IPS DF 6.9 (cell line): ENCODE results near the gene FIBCD1.

Source experiments
- DNase-seq: peaks from one replicate; pipeline ENCODE4 v3.0.0-alpha.2; 2013; ENCODE audit warnings: low read depth, low spot score
- H3K27ac ChIP-seq: one replicate; pipeline ENCODE4 v1.5.1; 2013; ENCODE audit warnings: low read length, control low read depth
- H3K27me3 ChIP-seq: 2 replicates; pipeline ENCODE4 v1.6.1; 2013; ENCODE audit warnings: mild to moderate bottlenecking, low read length; ENCODE audit not compliant: control insufficient read depth, insufficient read depth
- H3K36me3 ChIP-seq: 2 replicates; pipeline ENCODE4 v1.6.1; 2013; ENCODE audit warnings: low read length; ENCODE audit not compliant: control insufficient read depth, insufficient read depth
- H3K4me1 ChIP-seq: 2 replicates; pipeline ENCODE4 v1.6.1; 2013; ENCODE audit warnings: low read length; ENCODE audit not compliant: control insufficient read depth, insufficient read depth
- H3K4me3 ChIP-seq: 2 replicates; pipeline ENCODE4 v1.5.1; 2013; ENCODE audit warnings: mild to moderate bottlenecking, low read length
- H3K9me3 ChIP-seq: 2 replicates; pipeline ENCODE4 v1.6.1; 2013; ENCODE audit warnings: low read length, inconsistent platforms; ENCODE audit not compliant: control insufficient read depth, insufficient read depth
- WGBS: extraction: QIAGEN DNeasy Blood & Tissue Kit; methylation state at CpG from one replicate; pipeline ENCODE4 v1.1.7; 2013; ENCODE audit warnings: mixed read lengths, missing lambda C conversion rate; ENCODE audit not compliant: insufficient read length, insufficient coverage; 5-methylcytosine and 5-hydroxymethylcytosine counted together

Gene FIBCD1

DNA sequence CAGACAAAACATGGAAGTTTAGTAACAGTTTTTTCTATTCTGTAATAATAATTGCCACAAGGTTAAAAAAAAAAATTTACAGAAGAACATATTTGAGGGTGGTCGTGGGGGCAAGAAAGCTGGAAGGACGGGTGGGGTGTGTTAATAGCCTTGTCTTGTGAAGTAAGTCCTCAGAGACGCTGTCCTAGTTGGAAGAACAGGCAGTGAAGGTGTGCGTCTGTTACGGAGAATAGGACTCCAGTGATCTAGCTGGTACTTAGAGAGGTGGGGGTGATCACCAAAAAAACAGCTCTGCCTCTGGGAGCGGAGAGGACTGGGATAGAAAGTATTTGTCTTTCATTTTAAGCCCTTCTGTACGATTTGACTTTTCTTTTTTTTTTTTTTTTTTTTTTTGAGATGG, 86.2 kb downstream of the FIBCD1 start:
- WGBS, result no CpG with 5 or more reads among the region's 7 CpGs
- no peak for DNase-seq
- Histone ChIP-seq H3K27ac (no peak overlapping the region), H3K4me3 (no peak overlapping the region), H3K36me3 (peaks cover 10% of the 10 kb centered on the region; the same call in 1 of the 2 replicates), H3K27me3 (no peaks in the 10 kb centered on the region), H3K4me1 (peaks cover 2% of the 10 kb centered on the region; the same call in 1 of the 2 replicates), H3K9me3 (no peaks in the 10 kb centered on the region)
